K562 (cell line): Measurements from ENCODE around the gene GAB1.

ENCODE experiments used
- EZH2 ChIP-seq: IDR thresholded peaks from 2 replicates; pipeline ENCODE4 v1.6.1; 2012; ENCODE audit warnings: low read depth, mild to moderate bottlenecking, inconsistent platforms, low read length, borderline replicate concordance
- HOMEZ ChIP-seq: fragments of 250-450 bp; sonication (Bioruptor Pico); IDR thresholded peaks from 2 replicates; pipeline ENCODE4 v1.4.0; 2020; ENCODE audit warnings: mild to moderate bottlenecking, moderate library complexity
- KAT7 ChIP-seq: sonication (generic); formaldehyde crosslinking; IDR thresholded peaks from 2 replicates; pipeline ENCODE4 v1.8.0; 2022; ENCODE audit warnings: missing genetic modification reagents, mild to moderate bottlenecking, borderline replicate concordance
- POLR2A ChIP-seq: fragments of 450-650 bp; conservative IDR thresholded peaks from 2 replicates; pipeline ENCODE4 v1.6.1; 2016
- PYGO2 ChIP-seq: fragments of 450-650 bp; IDR thresholded peaks from 2 replicates; pipeline ENCODE4 v1.6.1; 2016; ENCODE audit warnings: mild to moderate bottlenecking, missing genetic modification characterization, moderate library complexity, missing compliant biosample characterization
- SMAD1 ChIP-seq: fragments of 150-350 bp; IDR thresholded peaks from 2 replicates; pipeline ENCODE4 v1.6.1; 2014; ENCODE audit warnings: low read length, low read depth; ENCODE audit not compliant: partially characterized antibody
- ZNF584 ChIP-seq: fragments of 200-800 bp; sonication (Bioruptor generic); IDR thresholded peaks from 2 replicates; pipeline ENCODE4 v1.6.1; 2016; ENCODE audit warnings: low read depth, mild to moderate bottlenecking, missing genetic modification characterization, missing compliant biosample characterization
- TF ChIP-seq, protein P1 (sequence below), 3 experiments: IDR thresholded peaks in 2 of 3; conservative IDR thresholded peaks in 1 of 3; 2 replicates each; pipeline ENCODE4 v1.5.1; 2011 to 2012; ENCODE audit warnings: low read length in 3 of 3, mild to moderate bottlenecking in 3 of 3, control low read depth in 2 of 3, improper control_type of control experiment in 1 of 3, inconsistent platforms in 1 of 3, low read depth in 1 of 3, mixed read lengths in 1 of 3, moderate library complexity in 1 of 3; ENCODE audit not compliant: insufficient read depth in 2 of 3

DNA sequence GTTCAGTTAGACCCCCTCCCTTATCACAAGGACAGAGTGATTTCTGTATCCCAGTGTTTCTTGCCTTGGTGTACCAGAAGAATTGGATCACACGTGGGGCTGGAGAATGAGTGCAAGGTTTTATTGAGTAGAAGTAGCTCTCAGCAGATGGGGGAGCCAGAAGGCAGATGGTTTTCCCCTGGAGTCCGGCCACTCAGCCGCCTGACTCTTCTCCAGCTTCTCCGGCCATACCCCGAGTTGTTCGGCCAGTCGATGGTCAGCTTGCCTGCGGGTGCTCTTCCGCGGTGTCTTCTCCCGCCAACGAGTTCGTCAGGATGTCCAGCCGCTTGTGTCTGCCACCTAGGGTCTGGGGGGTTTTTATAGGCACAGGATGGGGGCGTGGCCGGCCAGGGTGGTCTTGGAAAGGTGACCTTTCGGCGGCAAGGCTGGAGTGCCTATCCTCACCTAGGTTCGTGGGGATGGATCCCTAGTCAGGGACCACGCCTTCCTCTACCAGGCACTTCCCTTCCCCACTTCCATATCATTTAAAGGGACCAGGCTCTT lies 14.5 kb downstream of the GAB1 start:
- no peak for TF ChIP-seq ZNF584 (CRISPR knock-in tag)
- no peak for TF ChIP-seq POLR2A
- no peak for TF ChIP-seq SMAD1
- TF ChIP-seq, protein P1, sequence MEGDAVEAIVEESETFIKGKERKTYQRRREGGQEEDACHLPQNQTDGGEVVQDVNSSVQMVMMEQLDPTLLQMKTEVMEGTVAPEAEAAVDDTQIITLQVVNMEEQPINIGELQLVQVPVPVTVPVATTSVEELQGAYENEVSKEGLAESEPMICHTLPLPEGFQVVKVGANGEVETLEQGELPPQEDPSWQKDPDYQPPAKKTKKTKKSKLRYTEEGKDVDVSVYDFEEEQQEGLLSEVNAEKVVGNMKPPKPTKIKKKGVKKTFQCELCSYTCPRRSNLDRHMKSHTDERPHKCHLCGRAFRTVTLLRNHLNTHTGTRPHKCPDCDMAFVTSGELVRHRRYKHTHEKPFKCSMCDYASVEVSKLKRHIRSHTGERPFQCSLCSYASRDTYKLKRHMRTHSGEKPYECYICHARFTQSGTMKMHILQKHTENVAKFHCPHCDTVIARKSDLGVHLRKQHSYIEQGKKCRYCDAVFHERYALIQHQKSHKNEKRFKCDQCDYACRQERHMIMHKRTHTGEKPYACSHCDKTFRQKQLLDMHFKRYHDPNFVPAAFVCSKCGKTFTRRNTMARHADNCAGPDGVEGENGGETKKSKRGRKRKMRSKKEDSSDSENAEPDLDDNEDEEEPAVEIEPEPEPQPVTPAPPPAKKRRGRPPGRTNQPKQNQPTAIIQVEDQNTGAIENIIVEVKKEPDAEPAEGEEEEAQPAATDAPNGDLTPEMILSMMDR (IDR thresholded peaks at IDR 0.05 in 2 of 3, conservative IDR thresholded peaks at IDR 0.05 in 1 of 3; ENCODE audit: insufficient read depth in 2 of 3, low read depth in 1 of 3, low read length in 3 of 3) = no peak
- TF ChIP-seq KAT7 = no peak
- no peak for TF ChIP-seq HOMEZ (CRISPR knock-in tag)
- TF ChIP-seq PYGO2 (tag) = no peak
- TF ChIP-seq EZH2 = no peak
